ENCODE measurements around the gene GJA3. TPM values are rescaled to one million over a fixed set of nuclear protein-coding genes. Genes with fewer than 3 reads are reported as not detected.

Gene GJA3
- total RNA-seq, 1 donor from 2014 or later = 0.60 TPM

DNA sequence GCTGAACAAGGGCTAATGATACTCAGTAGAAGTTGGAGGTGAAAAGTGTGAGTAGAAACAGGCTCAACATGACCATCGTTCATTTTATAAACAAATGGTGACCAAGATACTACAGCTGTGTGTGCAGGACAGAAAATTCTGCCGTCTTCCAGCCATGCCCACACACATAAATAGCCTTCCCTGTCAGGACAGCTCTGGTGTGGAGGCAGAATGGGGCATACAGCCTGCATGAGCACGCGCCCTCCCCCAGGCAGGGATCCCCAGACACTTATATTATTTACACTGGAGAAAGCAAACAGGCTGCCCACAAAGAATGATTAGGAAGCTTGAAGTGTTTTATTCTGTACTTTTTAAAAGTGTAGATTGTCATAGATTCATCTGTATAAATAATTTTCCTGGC, 20.4 kb downstream of the GJA3 start:
- H3K4me1 Mint-ChIP-seq (ENCODE audit: unreplicated experiment) = peaks cover 6% of the 10 kb centered on the region
- peaks cover 41% of the 10 kb centered on the region for H3K27me3 Mint-ChIP-seq
- no peak overlapping the region for H3K4me3 Mint-ChIP-seq
- H3K9me3 Mint-ChIP-seq = no peaks in the 10 kb centered on the region
- peak; percentile 27 for DNase-seq (ENCODE audit: extremely low spot score, unreplicated experiment)
- TF ChIP-seq, protein P1, sequence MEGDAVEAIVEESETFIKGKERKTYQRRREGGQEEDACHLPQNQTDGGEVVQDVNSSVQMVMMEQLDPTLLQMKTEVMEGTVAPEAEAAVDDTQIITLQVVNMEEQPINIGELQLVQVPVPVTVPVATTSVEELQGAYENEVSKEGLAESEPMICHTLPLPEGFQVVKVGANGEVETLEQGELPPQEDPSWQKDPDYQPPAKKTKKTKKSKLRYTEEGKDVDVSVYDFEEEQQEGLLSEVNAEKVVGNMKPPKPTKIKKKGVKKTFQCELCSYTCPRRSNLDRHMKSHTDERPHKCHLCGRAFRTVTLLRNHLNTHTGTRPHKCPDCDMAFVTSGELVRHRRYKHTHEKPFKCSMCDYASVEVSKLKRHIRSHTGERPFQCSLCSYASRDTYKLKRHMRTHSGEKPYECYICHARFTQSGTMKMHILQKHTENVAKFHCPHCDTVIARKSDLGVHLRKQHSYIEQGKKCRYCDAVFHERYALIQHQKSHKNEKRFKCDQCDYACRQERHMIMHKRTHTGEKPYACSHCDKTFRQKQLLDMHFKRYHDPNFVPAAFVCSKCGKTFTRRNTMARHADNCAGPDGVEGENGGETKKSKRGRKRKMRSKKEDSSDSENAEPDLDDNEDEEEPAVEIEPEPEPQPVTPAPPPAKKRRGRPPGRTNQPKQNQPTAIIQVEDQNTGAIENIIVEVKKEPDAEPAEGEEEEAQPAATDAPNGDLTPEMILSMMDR (conservative IDR thresholded peaks at IDR 0.05) = no peak
- no peaks in the 10 kb centered on the region for H3K36me3 Mint-ChIP-seq
- no peak overlapping the region for H3K27ac Mint-ChIP-seq

DNA sequence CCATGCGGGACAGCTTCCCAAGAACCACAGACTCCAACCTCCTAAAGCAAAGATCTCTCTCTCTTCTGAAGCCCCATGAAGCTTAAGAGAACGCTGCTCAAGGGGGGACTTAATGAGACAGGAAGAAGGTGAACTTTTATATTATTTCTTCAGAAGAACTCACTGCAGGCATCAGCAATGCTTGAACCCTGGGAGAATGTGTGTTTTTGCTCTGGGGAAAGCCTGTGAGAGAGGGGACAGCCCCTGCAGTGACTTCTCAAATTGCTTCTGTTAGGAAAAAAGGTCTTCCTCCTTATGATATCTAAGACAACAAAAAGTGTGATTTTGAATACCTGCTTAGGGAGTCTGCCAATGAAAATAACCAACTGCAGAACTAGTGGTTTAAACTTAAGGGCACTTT, 23.0 kb downstream of the GJA3 start:
- H3K27me3 Mint-ChIP-seq = peaks cover 42% of the 10 kb centered on the region
- TF ChIP-seq, protein P1 (conservative IDR thresholded peaks at IDR 0.05) = no peak

DNA sequence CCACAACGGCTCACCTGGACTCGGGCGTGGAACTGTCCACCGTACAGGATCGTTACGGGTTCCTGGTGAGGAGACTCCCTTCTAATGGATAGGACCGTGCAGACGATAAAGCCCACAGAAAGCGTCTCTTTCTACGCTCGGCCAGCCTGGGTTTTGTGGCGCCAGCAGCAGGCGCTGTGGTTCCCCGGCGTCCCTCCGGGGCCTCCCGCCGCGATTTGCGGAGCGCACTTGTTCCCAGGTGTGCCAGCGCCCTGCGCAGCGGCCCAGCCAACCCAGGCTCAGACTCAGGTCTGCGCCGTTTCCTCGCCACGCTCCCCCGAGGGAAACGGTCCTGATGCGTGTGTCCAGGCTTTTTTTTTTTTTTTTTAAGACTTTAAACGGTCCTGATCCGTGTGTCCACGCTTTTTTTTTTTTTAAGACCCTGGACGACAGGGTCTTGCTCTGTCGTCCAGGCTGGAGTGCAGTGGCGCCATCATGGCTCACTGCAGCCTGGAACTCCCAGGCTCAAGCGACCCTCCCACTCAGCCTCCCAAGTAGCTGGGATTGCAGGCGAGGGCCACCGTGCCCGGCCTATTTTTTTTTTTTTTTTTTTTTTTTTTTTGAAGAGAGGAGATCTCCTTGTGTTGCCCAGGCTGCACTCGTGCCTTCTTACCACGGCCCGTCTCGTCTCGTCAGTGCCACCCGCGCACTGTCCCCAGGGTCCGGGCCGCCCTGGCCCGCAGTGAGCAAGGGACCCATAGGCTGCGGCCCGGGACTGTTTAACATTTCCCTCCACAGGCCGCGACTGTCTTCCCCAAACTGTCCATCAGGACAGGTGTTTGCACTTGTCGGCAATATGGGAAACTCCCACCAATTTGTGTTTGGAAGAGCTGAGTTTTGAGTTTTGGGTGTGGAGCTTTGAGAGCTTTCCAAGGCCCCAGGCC, 23.8 kb downstream of the GJA3 start:
- Mint-ChIP-seq H3K36me3 (no peaks in the 10 kb centered on the region), H3K4me1 (ENCODE audit: unreplicated experiment) (peaks cover 6% of the 10 kb centered on the region), H3K4me3 (peak overlapping the region; percentile 39), H3K27me3 (peaks cover 48% of the 10 kb centered on the region), H3K27ac (no peak overlapping the region), H3K9me3 (no peaks in the 10 kb centered on the region)
- TF ChIP-seq, protein P1 (conservative IDR thresholded peaks at IDR 0.05) = peak; percentile 52
- peak; percentile 68 for DNase-seq (ENCODE audit: extremely low spot score, unreplicated experiment)

More for the DNA sequence above, 23.0 kb downstream of the GJA3 start:
- Mint-ChIP-seq H3K36me3 (no peaks in the 10 kb centered on the region), H3K27ac (no peak overlapping the region), H3K4me1 (ENCODE audit: unreplicated experiment) (peaks cover 6% of the 10 kb centered on the region), H3K4me3 (no peak overlapping the region), H3K9me3 (no peaks in the 10 kb centered on the region)
- no peak for DNase-seq (ENCODE audit: extremely low spot score, unreplicated experiment)

DNA sequence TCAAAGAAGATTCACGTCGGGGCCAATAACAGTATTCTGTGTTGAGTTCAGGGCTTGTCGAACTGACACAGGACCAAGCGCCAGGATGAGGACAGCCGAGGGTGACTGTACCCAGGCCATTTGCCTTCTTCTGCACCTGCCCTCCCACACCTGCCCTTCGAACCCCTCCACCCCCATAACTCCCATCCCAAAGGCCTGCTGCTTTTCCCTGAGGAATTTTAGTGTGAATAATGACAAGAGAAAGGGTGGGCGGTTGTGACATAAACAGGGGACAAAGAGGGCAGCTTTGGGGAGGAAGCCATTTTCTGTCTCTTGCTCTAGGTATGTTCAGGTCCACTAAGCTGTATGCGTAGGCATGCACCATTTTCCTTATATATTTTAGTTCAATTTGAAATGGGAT, 26.1 kb downstream of the GJA3 start:
- no peaks in the 10 kb centered on the region for H3K9me3 Mint-ChIP-seq
- H3K27ac Mint-ChIP-seq = no peak overlapping the region
- TF ChIP-seq, protein P1 (conservative IDR thresholded peaks at IDR 0.05) = no peak

DNA sequence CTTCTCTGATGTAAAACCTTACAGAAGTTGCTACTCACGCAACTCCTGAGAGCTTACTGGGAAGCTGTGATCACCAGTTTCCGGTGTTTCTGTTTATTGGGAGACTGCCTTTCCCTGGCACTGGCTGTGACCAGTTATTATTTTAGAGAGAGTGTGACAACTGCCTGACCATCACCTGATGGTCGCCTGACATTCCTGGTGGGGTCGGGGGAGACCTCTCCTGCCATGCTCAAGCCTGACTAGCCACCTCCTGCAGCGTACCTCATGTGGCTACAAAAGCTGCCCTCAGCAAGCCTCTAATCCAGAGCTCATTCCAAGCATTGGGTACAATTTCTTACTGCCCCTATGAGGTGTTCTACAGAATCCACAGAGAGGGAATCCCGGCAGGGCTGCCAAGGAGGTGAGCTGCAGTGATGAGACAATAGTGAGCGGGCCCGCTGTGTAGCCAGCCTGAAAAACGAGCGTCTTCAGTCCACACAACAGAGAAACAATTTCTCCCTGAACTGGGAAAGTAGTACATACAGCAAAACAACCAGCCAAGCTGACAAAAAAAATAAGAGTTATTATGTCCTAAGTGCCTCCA, 28.7 kb downstream of the GJA3 start:
- no peaks in the 10 kb centered on the region for H3K9me3 Mint-ChIP-seq

More for the DNA sequence above, 26.1 kb downstream of the GJA3 start:
- DNase-seq (ENCODE audit: extremely low spot score, unreplicated experiment) = no peak
- H3K27me3 Mint-ChIP-seq = peaks cover 39% of the 10 kb centered on the region
- no peaks in the 10 kb centered on the region for H3K4me1 Mint-ChIP-seq (ENCODE audit: unreplicated experiment)
- no peak overlapping the region for H3K4me3 Mint-ChIP-seq
- no peaks in the 10 kb centered on the region for H3K36me3 Mint-ChIP-seq

More for the DNA sequence above, 28.7 kb downstream of the GJA3 start:
- TF ChIP-seq, protein P1 (conservative IDR thresholded peaks at IDR 0.05) = no peak
- H3K27ac Mint-ChIP-seq = no peak overlapping the region
- peak; percentile 51 for DNase-seq (ENCODE audit: extremely low spot score, unreplicated experiment)
- no peaks in the 10 kb centered on the region for H3K36me3 Mint-ChIP-seq
- peaks cover 30% of the 10 kb centered on the region for H3K27me3 Mint-ChIP-seq
- H3K4me1 Mint-ChIP-seq (ENCODE audit: unreplicated experiment) = no peaks in the 10 kb centered on the region
- no peak overlapping the region for H3K4me3 Mint-ChIP-seq

Measured in type B pancreatic cell (in vitro differentiated cells).